ENCODE measurements around the gene FAM131B. TPM values are rescaled to one million over a fixed set of nuclear protein-coding genes. Genes with fewer than 3 reads are reported as not detected.

The FAM131B gene
- total and polyA plus RNA-seq, 2 of the 8 experiments (the other 6 are each of a cell fraction or from before 2014, with no cell fraction given): 23.1 to 38.2 TPM

- TF ChIP-seq GABPA (IDR thresholded peaks at IDR 0.05; ENCODE audit: borderline replicate concordance, insufficient read depth, low read length) (no peak), KDM4A (IDR thresholded peaks at IDR 0.05; ENCODE audit: low read depth, low read length, severe bottlenecking) (no peak), SAP30 (IDR thresholded peaks at IDR 0.05; ENCODE audit: insufficient read depth, insufficient replicate concordance, low read length) (no peak), ASH2L (IDR thresholded peaks at IDR 0.05; ENCODE audit: low read length) (no peak)
These were observed 3.9 kb downstream of the FAM131B start (continued) for GRCh38 chr7:143358626-143359025.
